ENCODE results near the gene HHIP.

DNA sequence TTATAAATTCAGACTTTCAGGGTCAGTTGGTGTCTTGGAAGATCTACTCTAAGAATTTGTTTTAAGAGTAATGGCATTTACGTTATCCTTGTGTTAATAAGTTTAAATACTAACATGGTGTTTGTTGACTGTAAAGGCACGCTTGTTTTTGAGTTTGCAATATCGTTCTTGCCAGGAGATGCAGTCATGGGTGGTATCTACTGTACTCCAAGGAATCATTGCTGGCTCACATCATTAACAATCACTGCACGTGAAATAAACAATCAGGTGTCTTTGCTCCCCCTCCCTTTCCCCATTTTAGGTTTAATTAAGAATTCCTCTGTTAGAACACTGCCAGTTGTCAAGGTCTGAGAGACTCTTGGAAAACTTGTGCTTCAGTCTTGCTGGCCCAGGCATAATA, 1.6 kb downstream of the HHIP start:
- TF ChIP-seq, protein P1, sequence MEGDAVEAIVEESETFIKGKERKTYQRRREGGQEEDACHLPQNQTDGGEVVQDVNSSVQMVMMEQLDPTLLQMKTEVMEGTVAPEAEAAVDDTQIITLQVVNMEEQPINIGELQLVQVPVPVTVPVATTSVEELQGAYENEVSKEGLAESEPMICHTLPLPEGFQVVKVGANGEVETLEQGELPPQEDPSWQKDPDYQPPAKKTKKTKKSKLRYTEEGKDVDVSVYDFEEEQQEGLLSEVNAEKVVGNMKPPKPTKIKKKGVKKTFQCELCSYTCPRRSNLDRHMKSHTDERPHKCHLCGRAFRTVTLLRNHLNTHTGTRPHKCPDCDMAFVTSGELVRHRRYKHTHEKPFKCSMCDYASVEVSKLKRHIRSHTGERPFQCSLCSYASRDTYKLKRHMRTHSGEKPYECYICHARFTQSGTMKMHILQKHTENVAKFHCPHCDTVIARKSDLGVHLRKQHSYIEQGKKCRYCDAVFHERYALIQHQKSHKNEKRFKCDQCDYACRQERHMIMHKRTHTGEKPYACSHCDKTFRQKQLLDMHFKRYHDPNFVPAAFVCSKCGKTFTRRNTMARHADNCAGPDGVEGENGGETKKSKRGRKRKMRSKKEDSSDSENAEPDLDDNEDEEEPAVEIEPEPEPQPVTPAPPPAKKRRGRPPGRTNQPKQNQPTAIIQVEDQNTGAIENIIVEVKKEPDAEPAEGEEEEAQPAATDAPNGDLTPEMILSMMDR (conservative IDR thresholded peaks at IDR 0.05; ENCODE audit: low read depth, low read length), result no peak
- TF ChIP-seq EZH2 (IDR thresholded peaks at IDR 0.05; ENCODE audit: borderline replicate concordance, low read depth, low read length, poor library complexity, severe bottlenecking), result no peak

Data from A673 (cell line).